ENCODE results near the gene CENPE. TPM values are rescaled to one million over a fixed set of nuclear protein-coding genes. Genes with fewer than 3 reads are reported as not detected.
"Not testable (repeated sequence)": the region's sequence is repeated elsewhere in the genome, so short reads cannot be mapped to it uniquely, and the experiment has no call there.

Gene CENPE
- total RNA-seq, 2 donors from 2014 or later = 0.87 to 4.5 TPM

DNA sequence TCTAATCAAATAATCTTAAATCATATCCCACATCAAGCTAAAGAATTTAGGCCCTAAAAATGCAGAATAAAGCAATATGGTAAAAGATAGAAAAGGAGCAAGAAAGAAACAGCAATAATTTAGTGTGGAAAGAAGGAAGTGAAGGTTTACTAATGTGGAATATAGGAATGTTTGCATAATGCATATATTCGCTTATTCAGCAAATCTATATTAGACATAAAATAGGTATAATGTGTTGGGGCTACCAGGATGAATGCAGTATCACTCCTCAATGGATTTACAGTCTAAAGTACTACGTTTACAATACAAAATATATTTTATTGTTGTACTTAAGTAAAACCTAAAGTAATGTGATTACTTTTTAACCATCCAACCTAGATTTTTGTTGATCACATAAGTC lies 4.7 kb downstream of the CENPE start:
- Histone ChIP-seq H3K4me1 (replicated peaks) (no peaks in the 10 kb centered on the region), H3K9me3 (no peaks in the 10 kb centered on the region), H3K27ac (no peak overlapping the region), H3K4me3 (no peak overlapping the region), H3K27me3 (replicated peaks; ENCODE audit: insufficient read depth) (no peaks in the 10 kb centered on the region), H3K36me3 (no peaks in the 10 kb centered on the region)
- TF ChIP-seq POLR2A (IDR thresholded peaks at IDR 0.05) = no peak
- TF ChIP-seq, protein P1, sequence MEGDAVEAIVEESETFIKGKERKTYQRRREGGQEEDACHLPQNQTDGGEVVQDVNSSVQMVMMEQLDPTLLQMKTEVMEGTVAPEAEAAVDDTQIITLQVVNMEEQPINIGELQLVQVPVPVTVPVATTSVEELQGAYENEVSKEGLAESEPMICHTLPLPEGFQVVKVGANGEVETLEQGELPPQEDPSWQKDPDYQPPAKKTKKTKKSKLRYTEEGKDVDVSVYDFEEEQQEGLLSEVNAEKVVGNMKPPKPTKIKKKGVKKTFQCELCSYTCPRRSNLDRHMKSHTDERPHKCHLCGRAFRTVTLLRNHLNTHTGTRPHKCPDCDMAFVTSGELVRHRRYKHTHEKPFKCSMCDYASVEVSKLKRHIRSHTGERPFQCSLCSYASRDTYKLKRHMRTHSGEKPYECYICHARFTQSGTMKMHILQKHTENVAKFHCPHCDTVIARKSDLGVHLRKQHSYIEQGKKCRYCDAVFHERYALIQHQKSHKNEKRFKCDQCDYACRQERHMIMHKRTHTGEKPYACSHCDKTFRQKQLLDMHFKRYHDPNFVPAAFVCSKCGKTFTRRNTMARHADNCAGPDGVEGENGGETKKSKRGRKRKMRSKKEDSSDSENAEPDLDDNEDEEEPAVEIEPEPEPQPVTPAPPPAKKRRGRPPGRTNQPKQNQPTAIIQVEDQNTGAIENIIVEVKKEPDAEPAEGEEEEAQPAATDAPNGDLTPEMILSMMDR (IDR thresholded peaks at IDR 0.05) = no peak
- intact Hi-C loops (cut with DNase I) = no loop called here
- 90% methylated on average over 2 of the region's 2 CpGs for WGBS
- no peak for DNase-seq (ENCODE audit: low spot score)

DNA sequence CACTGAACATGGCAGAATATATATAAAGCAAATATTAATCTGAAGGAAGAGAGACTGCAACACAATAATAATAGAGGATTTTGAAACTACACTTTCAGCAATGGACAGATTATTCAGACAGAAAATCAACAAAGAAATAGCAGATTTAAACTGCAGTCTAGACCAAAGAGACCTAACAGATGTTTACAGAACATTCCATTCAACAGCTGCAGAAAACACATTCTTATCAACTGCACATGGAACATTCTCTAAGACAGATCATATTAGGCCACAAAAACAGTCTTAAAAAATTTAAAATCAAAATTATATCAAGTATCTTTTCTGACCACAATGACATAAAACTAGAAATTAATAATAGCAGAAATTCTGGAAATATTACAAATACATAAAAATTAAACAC lies 27.1 kb downstream of the CENPE start:
- Histone ChIP-seq H3K27me3 (replicated peaks; ENCODE audit: insufficient read depth) (no peaks in the 10 kb centered on the region), H3K36me3 (no peaks in the 10 kb centered on the region), H3K27ac (no peak overlapping the region), H3K4me1 (replicated peaks) (no peaks in the 10 kb centered on the region), H3K4me3 (no peak overlapping the region), H3K9me3 (no peaks in the 10 kb centered on the region)
- no peak for DNase-seq (ENCODE audit: low spot score)
- intact Hi-C loops (cut with DNase I) = no loop called here
- no peak for TF ChIP-seq POLR2A (IDR thresholded peaks at IDR 0.05)
- TF ChIP-seq, protein P1 (IDR thresholded peaks at IDR 0.05) = no peak
- TF ChIP-seq POLR2AphosphoS5 (IDR thresholded peaks at IDR 0.05) = no peak

DNA sequence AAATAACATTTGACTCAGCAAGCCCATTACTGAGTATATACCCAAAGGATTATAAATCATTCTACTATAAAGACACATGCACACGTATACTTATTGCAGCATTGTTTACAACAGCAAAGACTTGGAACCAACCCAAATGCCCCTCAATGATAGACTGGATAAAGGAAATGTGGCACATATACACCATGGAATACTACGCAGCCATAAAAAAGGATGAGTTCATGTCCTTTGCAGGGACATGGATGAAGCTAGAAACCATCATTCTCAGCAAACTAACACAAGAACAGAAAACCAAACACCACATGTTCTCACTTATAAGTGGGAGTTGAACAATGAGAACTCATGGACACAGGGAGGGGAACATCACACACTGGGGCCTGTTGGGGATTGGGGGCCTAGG lies 28.4 kb downstream of the CENPE start:
- H3K9me3 ChIP-seq; DNase-seq (ENCODE audit: low spot score); H3K36me3 ChIP-seq; H3K4me3 ChIP-seq; intact Hi-C loops (cut with DNase I); H3K4me1 ChIP-seq (replicated peaks); H3K27me3 ChIP-seq (replicated peaks; ENCODE audit: insufficient read depth); H3K27ac ChIP-seq: not testable (repeated sequence)
- 92% methylated on average over 2 of the region's 2 CpGs for WGBS

DNA sequence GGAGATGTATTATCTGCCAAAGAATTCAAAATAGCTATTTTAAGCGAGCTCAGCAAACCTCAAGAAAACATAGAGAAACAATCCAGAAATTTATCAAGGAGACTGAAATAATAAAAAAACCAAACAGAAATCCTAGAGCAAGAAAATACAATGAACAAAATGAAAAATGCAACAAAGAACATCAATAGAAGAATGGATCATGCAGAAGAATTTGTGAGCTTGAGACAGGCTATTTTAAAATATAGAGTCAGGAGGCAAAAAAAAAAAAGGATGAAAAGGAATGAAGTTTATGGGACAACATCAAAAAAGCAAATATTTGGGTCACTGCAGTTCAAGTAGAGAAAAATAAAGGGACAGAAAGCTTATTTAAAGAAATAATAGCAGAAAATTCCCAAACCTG lies 29.1 kb downstream of the CENPE start:
- TF ChIP-seq POLR2AphosphoS5 (IDR thresholded peaks at IDR 0.05) (no peak), POLR2A (IDR thresholded peaks at IDR 0.05) (no peak)
- TF ChIP-seq, protein P1 (IDR thresholded peaks at IDR 0.05) = no peak
- H3K36me3 ChIP-seq = no peaks in the 10 kb centered on the region
- H3K4me1 ChIP-seq (replicated peaks) = no peaks in the 10 kb centered on the region
- DNase-seq (ENCODE audit: low spot score) = no peak
- H3K27ac ChIP-seq = no peak overlapping the region
- intact Hi-C loops (cut with DNase I) = no loop called here
- 97% methylated on average over 1 of the region's 1 CpG for WGBS
- H3K27me3 ChIP-seq (replicated peaks; ENCODE audit: insufficient read depth) = no peaks in the 10 kb centered on the region
- no peak overlapping the region for H3K4me3 ChIP-seq
- no peaks in the 10 kb centered on the region for H3K9me3 ChIP-seq

DNA sequence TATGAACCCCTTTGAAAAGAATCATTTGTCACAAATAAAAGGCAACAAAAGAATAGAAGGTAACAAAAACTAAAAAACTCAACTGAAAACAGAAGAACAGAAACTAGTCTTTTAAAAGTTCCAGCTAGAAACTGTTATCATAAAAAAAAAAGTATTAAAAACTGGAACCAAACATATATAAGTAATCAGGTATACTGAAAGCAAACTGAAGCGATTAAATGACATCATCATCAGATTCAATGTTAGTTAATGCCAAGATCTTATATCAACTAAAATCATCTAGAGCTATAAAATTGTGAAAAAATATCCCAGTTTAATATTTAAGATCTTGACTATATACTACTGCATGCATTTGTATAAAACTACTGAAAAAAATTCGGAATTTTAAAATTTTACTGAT lies 36.0 kb downstream of the CENPE start:
- WGBS = 95% methylated on average over 2 of the region's 2 CpGs
- H3K27me3 ChIP-seq (replicated peaks; ENCODE audit: insufficient read depth) = no peaks in the 10 kb centered on the region
- H3K4me3 ChIP-seq = no peak overlapping the region
- no peaks in the 10 kb centered on the region for H3K9me3 ChIP-seq
- DNase-seq (ENCODE audit: low spot score) = no peak
- TF ChIP-seq, protein P1 (IDR thresholded peaks at IDR 0.05) = no peak
- TF ChIP-seq POLR2AphosphoS5 (IDR thresholded peaks at IDR 0.05) = no peak
- no peak for TF ChIP-seq POLR2A (IDR thresholded peaks at IDR 0.05)
- no peaks in the 10 kb centered on the region for H3K36me3 ChIP-seq
- H3K4me1 ChIP-seq (replicated peaks) = no peaks in the 10 kb centered on the region
- intact Hi-C loops (cut with DNase I) = no loop called here
- no peak overlapping the region for H3K27ac ChIP-seq

Measured in prostate gland (tissue), 2 donors.